HG03571 (cell line): ENCODE measurements around the gene EBP.
"Not testable (repeated sequence)": the region's sequence is repeated elsewhere in the genome, so short reads cannot be mapped to it uniquely, and the experiment has no call there.

Source experiments
- ATAC-seq: cut with Tn5 transposase; IDR thresholded peaks from one replicate; pipeline ENCODE4 v1.9.1; 2021; ENCODE audit not compliant: unreplicated experiment

EBP gene

DNA sequence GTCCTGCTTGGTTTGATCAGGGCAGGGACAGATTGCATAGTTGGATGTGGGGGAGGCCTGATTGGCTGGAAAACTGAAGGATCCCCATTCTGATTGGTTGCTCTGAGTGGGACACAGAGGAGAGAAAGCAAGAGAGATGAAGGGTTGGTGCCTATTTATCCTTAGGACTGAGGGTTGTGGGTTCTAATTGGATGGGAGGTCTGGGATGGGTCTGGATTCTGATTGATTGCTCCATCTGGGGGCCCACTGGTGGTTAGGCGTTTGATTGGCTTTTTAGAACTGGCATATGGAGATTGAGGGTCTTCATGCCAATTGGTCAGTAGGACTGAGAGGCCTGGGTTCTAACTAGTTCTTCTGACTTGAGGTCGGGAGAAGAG is 644 bp upstream of the EBP start:
- no peak for ATAC-seq

GRCh38 chrX:48522291-48522690 is 683 bp downstream of the EBP start:
- no peak for ATAC-seq

- ATAC-seq = no peak
These were observed 2.1 kb downstream of the EBP start for GRCh38 chrX:48523682-48524081.

DNA sequence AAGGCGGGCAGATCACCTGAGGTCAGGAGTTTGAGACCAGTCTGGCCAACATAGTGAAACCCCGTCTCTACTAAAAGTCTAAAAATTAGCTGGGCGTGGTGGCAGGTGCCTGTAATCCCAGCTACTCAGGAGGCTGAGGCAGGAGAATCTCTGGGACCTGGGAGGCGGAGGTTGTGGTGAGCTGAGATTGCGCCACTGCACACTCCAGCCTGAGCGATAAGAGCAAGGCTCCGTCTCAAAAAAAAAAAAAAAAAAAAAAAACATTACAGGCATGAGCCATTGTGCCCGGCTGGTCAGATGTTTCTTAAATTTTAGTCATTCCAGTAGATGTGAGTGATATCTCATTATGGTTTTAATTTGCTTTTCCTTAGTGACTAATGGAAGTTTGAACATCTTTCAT is 4.2 kb downstream of the EBP start:
- ATAC-seq = not testable (repeated sequence)

GRCh38 chrX:48530736-48531135 is 9.1 kb downstream of the EBP start:
- ATAC-seq = no peak

DNA sequence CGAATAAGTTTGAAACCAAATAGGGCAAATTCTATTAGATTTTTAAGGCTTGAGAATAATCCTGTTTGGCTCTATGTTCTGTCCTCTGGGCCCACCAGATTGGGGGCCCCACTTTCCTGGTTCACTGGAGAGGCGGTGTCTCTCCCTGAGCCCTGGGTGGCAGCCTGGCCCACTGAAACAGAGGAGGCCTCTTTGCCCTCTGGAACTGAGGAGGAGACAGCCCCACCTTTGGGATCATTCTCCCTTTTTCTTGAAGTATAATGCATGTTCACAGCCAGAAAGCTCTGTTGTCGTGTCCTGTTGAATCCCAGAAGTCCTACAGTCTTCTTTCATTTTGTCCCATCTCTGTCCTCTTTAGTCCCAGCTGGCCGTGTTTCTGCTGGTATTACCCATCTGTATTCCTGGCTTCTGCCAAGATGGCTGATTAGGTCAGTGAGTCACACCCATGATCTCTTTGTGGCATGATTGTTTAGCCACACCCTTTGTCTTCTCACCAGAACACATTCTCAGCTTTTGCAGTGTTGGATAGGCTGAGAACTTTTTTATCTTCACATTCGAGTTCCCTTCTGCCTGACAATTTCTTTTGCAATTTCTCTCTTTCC is 9.9 kb downstream of the EBP start:
- no peak for ATAC-seq

- no peak for ATAC-seq
These were observed 10.6 kb downstream of the EBP start for GRCh38 chrX:48532161-48532560.

- ATAC-seq = no peak
These were observed 11.6 kb downstream of the EBP start for GRCh38 chrX:48533165-48533564.

GRCh38 chrX:48538641-48539344 is 17.2 kb downstream of the EBP start:
- no peak for ATAC-seq

DNA sequence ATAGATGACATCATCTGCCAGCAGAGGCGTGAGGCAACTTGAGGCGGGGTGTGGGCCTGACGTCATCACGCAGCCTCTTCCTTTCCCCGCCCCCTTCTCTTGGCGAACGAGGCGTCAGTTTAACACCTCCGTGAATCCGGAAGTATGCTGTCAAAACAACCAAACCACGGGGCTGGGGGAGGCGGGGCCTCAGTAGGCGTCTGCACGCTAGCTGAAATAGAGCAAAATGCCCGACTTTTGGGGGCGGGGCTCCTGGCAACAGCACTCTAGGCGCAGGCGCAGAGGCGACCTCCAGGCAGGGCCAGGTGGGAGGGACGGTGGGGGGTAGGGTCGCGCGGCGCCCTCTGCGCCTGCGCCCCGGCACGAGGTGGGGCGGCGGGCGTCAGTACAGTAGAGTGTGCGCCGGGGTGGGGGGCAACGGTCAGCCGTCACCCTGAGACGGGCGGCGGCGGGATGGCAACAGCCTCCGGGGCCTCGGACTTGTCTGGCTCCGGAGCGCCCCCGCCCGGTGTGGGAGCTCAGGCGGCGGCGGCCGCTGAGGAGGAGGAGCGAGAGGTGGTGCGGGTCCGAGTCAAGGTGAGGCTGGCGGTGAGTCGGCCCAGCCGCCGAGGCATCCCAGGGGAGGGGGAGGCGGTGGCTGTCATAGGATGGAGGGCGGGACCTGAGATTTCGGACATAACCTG is 17.9 kb downstream of the EBP start, which contains the start of gene TBC1D25:
TSS of gene TBC1D25 (plus strand) at position 370 of the 683 bp plus-strand sequence. CDS start at position 454, 84 bp downstream.
- ATAC-seq = peak; percentile 81

GRCh38 chrX:48540028-48540375 is 18.4 kb downstream of the EBP start:
- peak; percentile 19 for ATAC-seq

DNA sequence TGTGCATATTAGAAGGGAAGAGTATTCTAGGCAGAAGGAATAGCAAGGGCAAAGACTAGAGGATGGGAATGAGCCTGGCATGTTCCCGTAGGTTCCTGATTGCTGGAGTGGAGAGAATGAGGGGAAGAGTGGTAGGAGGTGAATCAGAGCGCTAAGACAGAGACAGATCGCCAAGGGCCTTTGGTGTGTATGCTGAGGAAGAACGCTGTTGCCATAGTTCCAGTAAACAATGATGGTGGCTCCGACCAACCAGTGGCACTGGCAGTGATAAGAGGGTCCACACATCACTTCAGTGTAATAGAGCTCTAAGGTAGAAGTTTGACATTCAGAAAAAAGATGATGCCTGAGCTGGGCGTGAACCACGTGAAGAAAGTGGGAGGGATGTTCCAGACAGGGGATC is 18.9 kb downstream of the EBP start:
- ATAC-seq = no peak

- no peak for ATAC-seq
These were observed 19.7 kb downstream of the EBP start for GRCh38 chrX:48541140-48541814.

DNA sequence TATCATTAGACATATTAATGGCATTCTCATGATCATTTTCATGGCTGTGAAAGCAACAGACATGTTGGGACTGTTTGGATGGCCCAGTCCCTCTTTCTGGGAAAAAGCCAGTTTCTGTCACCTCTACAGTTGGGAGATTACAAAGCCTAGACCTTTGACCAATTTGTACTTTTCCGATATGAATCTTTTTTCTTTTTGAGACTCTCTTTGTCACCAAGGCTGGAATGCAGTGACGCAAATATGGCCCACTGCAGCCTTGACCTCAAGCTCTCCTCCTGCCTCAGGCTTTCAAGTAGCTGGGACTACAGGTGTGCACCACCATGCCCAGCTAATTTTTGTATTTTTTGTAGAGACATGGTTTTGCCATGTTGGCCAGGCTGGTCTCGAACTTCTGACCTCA is 27.3 kb downstream of the EBP start:
- no peak for ATAC-seq

GRCh38 chrX:48555731-48556325 is 34.2 kb downstream of the EBP start:
- not testable (repeated sequence) for ATAC-seq

DNA sequence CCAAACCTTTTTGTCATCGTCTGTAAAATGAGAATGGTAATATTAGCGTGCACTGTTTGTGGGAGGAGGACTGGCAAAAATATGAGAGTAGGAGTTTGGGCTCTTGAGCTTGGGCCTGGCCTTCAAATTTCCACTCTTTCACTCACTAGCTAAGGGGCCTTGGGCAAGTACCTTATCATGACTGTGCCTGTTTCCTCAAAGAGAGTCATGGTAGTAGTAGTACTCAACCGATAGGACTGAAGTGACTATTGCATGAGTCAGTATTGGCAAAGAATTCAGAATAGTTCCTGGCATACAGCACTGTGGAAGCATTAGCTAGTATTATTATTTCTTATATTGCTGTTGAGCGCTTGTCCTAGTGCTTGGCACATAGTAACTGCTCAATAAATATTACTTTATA is 36.7 kb downstream of the EBP start:
- no peak for ATAC-seq

DNA sequence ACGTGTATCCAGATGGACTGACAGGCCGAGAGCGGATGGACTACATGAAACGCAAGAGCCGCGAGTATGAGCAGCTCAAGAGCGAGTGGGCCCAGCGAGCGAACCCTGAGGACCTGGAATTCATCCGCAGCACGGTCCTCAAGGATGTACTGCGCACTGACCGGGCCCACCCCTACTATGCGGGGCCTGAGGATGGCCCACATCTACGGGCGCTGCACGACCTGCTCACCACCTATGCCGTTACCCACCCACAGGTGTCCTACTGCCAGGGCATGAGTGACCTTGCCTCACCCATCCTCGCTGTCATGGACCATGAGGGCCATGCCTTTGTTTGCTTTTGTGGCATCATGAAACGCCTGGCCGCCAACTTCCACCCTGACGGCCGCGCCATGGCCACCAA is 38.0 kb downstream of the EBP start:
- ATAC-seq = no peak

DNA sequence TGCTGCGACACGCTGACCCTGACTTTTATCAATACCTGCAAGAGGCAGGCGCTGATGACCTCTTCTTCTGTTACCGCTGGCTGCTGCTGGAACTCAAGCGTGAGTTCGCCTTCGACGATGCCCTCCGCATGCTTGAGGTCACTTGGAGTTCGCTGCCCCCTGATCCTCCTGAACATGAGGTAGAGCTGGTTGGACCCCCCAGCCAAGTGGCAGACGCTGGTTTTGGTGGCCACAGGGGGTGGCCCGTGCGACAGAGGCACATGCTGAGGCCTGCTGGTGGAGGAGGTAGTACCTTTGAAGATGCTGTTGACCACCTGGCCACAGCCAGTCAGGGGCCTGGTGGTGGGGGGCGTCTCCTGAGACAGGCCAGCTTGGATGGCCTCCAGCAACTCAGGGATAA is 38.4 kb downstream of the EBP start:
- ATAC-seq = no peak

DNA sequence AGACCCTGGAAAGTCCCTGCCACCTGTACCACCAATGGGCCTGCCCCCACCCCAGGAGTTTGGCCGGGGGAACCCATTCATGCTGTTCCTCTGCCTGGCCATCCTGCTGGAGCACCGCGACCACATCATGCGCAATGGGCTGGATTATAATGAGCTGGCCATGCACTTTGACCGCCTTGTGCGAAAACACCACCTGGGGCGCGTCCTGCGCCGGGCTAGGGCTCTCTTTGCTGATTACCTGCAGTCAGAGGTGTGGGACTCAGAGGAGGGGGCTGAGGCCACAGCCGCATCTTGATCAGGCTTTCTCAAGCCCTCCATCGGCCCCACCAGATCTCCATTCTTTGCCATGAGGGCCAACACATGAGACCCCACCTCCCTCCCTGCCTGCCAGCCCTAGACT is 39.1 kb downstream of the EBP start:
- no peak for ATAC-seq

DNA sequence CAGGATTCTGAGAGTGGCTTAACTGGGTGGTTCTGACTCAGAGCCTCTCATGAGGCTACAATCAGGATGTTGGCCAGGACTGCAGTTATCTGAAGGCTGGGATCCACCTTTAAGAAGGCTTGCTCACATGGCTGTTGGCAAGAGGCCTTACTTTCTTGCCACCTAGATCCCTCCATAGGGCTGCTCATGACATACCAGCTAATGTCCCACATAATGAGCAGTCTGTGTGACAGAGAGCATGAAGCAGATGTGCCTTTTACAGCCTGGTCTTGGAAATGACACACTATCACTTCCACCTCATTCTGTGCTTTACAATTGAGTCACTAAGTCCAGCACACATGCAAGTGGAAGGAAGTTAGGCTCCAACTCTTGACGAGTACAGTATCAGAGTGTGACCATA is 48.4 kb downstream of the EBP start:
- no peak for ATAC-seq

DNA sequence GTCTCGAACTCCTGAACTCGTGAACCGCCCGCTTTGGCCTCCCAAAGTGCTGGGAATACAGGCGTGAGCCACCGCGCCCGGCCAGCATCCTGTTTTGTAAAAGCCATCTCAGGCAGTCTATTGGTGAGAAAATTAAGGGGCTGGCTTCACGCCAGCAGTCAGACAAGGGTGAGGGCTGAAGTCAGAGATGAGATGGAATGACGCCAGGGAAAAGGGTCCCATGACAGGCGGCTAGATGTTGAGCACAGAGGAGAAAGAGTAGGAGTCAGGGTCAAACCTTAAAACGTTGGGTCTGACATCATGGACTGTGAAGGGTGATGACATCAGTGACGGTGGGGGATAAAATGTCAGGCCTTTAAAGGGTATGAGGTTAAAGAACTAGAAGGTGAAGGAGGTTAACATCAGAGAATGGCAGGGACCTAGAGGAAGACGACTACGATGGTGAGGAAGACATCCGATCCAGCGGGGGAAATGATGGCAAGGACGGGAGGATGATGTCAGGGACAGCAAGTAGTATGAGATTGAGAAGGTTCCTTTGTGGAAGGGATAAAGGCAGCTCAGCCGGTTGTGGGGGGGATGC is 52.2 kb downstream of the EBP start:
- no peak for ATAC-seq
